Small intestine (tissue), 7 donors: ENCODE results near the gene ZNF319. TPM values are rescaled to one million over a fixed set of nuclear protein-coding genes. Genes with fewer than 3 reads are reported as not detected.
"Not testable (repeated sequence)": the region's sequence is repeated elsewhere in the genome, so short reads cannot be mapped to it uniquely, and the experiment has no call there.

ENCODE experiments used
- DNase-seq, 2 donors: peaks; one replicate each; pipeline versions ENCODE4 v3.0.0 to v3.0.0-alpha.2; 2013
- FAIRE-seq: peaks from 2 replicates; lab custom pipeline; 2012; peaks lifted over from hg19 to GRCh38; lab: Jason Lieb, UNC
- H3K27ac ChIP-seq, 3 donors: one replicate each; pipeline ENCODE4 v1.5.1; 2013; ENCODE audit warnings: low read length in 2 of 3, mild to moderate bottlenecking in 2 of 3, control low read depth in 1 of 3, inconsistent platforms in 1 of 3, low read depth in 1 of 3, moderate library complexity in 1 of 3
- H3K27me3 ChIP-seq, 3 donors: one replicate each; pipeline ENCODE4 v1.6.1; 2013; ENCODE audit warnings: low read length in 3 of 3, inconsistent platforms in 1 of 3; ENCODE audit not compliant: control insufficient read depth in 3 of 3, insufficient read depth in 3 of 3
- H3K36me3 ChIP-seq, 3 donors: one replicate each; pipeline ENCODE4 v1.6.1; 2013; ENCODE audit warnings: low read length in 3 of 3, inconsistent platforms in 1 of 3, low read depth in 1 of 3, mild to moderate bottlenecking in 1 of 3, moderate library complexity in 1 of 3; ENCODE audit not compliant: control insufficient read depth in 3 of 3, insufficient read depth in 2 of 3
- H3K4me1 ChIP-seq, 3 donors: one replicate each; pipeline ENCODE4 v1.6.1; 2013; ENCODE audit warnings: low read length in 2 of 3, inconsistent platforms in 1 of 3, low read depth in 1 of 3, mild to moderate bottlenecking in 1 of 3, moderate library complexity in 1 of 3; ENCODE audit not compliant: control insufficient read depth in 3 of 3, insufficient read depth in 2 of 3
- H3K4me3 ChIP-seq, 3 donors: one replicate each; pipeline ENCODE4 v1.5.1; 2013; ENCODE audit warnings: low read length in 3 of 3, control low read depth in 1 of 3, inconsistent platforms in 1 of 3, low read depth in 1 of 3, mild to moderate bottlenecking in 1 of 3, moderate library complexity in 1 of 3
- H3K9me3 ChIP-seq, 2 donors: one replicate each; pipeline ENCODE4 v1.6.1; 2013; ENCODE audit warnings: low read depth in 1 of 2, low read length in 1 of 2; ENCODE audit not compliant: control insufficient read depth in 2 of 2, insufficient read depth in 1 of 2
- WGBS, 3 donors: extraction: QIAGEN DNeasy Blood & Tissue Kit; methylation state at CpG; one replicate each; pipeline ENCODE4 v1.1.7; 2013; 5-methylcytosine and 5-hydroxymethylcytosine counted together
- polyA plus RNA-seq, 4 donors: library from polyadenylated mRNA; stranded (reverse) in 3 of 4; unstranded in 1 of 4; fragments of 200-250 nt in 3 of 4; fragments of 120-200 nt in 1 of 4; gene quantifications; one replicate each; pipeline versions ENCODE4 v1.2.1 to v1.2.3, GENCODE V29; 2013
- donor health status: healthy with polysubstance abuse.
- donor health status: control.
- donor health status: control.
- donor health status: Bipolar disorder and iron deficiency.
- donor health status: healthy.

Gene ZNF319
- polyA plus RNA-seq, 4 donors: 2.2 to 5.6 (median 3.2) TPM

- Histone ChIP-seq H3K4me3 (peak overlapping the region; percentile 33 to 46 (median 39)), H3K27me3 (peaks cover 0 to 42% (median 0%) of the 10 kb centered on the region in 3 donors), H3K9me3 (no peaks in the 10 kb centered on the region), H3K4me1 (peaks cover 2 to 17% (median 3%) of the 10 kb centered on the region in 3 donors), H3K36me3 (no peaks in the 10 kb centered on the region), H3K27ac (no peak overlapping the region)
- DNase-seq: peak in 1 of 2 donors; percentile 36
- 13 to 25% (median 15%) methylated on average over 44 to 62 of the region's 62 CpGs for WGBS, 3 donors
- FAIRE-seq: no peak
Measured at GRCh38 chr16:57985204-57986181, 15.0 kb downstream of the ZNF319 start.

GRCh38 chr16:57984443-57985203 lies 15.8 kb downstream of the ZNF319 start:
- Histone ChIP-seq H3K9me3 (no peaks in the 10 kb centered on the region), H3K27ac (no peak overlapping the region), H3K27me3 (peaks cover 0 to 42% (median 0%) of the 10 kb centered on the region in 3 donors), H3K4me1 (peaks cover 2 to 17% (median 3%) of the 10 kb centered on the region in 3 donors), H3K36me3 (no peaks in the 10 kb centered on the region), H3K4me3 (peak overlapping the region; percentile 33 to 46 (median 39))
- FAIRE-seq: no peak
- WGBS, 3 donors: 5 to 12% (median 8%) methylated on average over 60 to 64 of the region's 64 CpGs
- DNase-seq: peak; percentile 76 to 79

- no peak for DNase-seq
- Histone ChIP-seq H3K27me3 (peaks cover 0 to 39% (median 0%) of the 10 kb centered on the region in 3 donors), H3K4me1 (peaks cover 2 to 17% (median 3%) of the 10 kb centered on the region in 3 donors), H3K27ac (no peak overlapping the region), H3K36me3 (no peaks in the 10 kb centered on the region), H3K9me3 (no peaks in the 10 kb centered on the region), H3K4me3 (no peak overlapping the region)
- 76 to 84% (median 84%) methylated on average over 5 of the region's 5 CpGs for WGBS, 3 donors
- FAIRE-seq: no peak
Measured at GRCh38 chr16:57982385-57982784, 18.1 kb downstream of the ZNF319 start.

- H3K4me3 ChIP-seq: no peak overlapping the region
Measured at GRCh38 chr16:57981636-57982035, 18.8 kb downstream of the ZNF319 start.

GRCh38 chr16:57979006-57979585 lies 21.4 kb downstream of the ZNF319 start:
- Histone ChIP-seq H3K27ac (no peak overlapping the region), H3K4me1 (peaks cover 0 to 2% (median under 1%) of the 10 kb centered on the region in 3 donors), H3K4me3 (no peak overlapping the region), H3K9me3 (no peaks in the 10 kb centered on the region), H3K36me3 (no peaks in the 10 kb centered on the region), H3K27me3 (peaks cover 0 to 7% (median 0%) of the 10 kb centered on the region in 3 donors)
- WGBS, 3 donors: 80 to 91% (median 84%) methylated on average over 11 of the region's 11 CpGs
- DNase-seq: no peak
- no peak for FAIRE-seq

More at GRCh38 chr16:57981636-57982035, 18.8 kb downstream of the ZNF319 start:
- Histone ChIP-seq H3K9me3 (no peaks in the 10 kb centered on the region), H3K36me3 (no peaks in the 10 kb centered on the region), H3K4me1 (peaks cover 2 to 17% (median 3%) of the 10 kb centered on the region in 3 donors), H3K27ac (no peak overlapping the region), H3K27me3 (peaks cover 0 to 31% (median 0%) of the 10 kb centered on the region in 3 donors)
- WGBS, 3 donors: 81 to 88% (median 82%) methylated on average over 7 of the region's 7 CpGs
- DNase-seq: no peak
- no peak for FAIRE-seq

DNA sequence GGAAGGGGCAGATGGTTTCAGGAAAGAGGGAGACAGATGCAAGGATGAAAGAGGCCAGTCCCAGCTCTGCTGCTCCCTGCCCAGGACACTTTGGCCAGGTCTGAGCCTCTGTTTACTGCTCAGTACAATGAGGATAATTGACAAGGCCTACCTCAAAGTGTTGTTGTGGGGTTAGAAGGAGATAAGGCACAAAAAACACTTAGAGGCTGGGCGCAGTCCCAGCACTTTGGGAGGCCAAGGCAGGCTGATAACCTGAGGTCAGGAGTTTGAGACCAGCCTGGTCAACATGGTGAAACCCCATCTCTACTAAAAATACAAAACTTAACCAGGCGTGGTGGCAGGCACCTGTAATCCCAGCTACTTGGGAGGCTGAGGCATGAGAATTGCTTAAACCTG lies 22.4 kb downstream of the ZNF319 start:
- H3K9me3 ChIP-seq, H3K4me1 ChIP-seq, H3K4me3 ChIP-seq, H3K36me3 ChIP-seq, H3K27me3 ChIP-seq, DNase-seq, FAIRE-seq, H3K27ac ChIP-seq: not testable (repeated sequence)
- WGBS, 3 donors: 85 to 92% (median 87%) methylated on average over 2 of the region's 2 CpGs

- Histone ChIP-seq H3K4me1 (no peaks in the 10 kb centered on the region), H3K9me3 (no peaks in the 10 kb centered on the region), H3K4me3 (no peak overlapping the region), H3K27ac (no peak overlapping the region), H3K27me3 (no peaks in the 10 kb centered on the region), H3K36me3 (no peaks in the 10 kb centered on the region)
- 84 to 86% (median 84%) methylated on average over 12 of the region's 12 CpGs for WGBS, 3 donors
- FAIRE-seq: no peak
- no peak for DNase-seq
Measured at GRCh38 chr16:57977418-57978069, 22.9 kb downstream of the ZNF319 start.
